A673 (cell line): ENCODE results near the gene UNC5A. TPM values are rescaled to one million over a fixed set of nuclear protein-coding genes. Genes with fewer than 3 reads are reported as not detected.

Experiments
- BruUV-seq: library from RNA; stranded (reverse); fragments of 400-500 nt; replicated peaks from 2 replicates; lab custom pipeline; 2021; lab: Mats Ljungman, UMichigan
- CTCF ChIA-PET: fragments of 300-600 bp; sonication (Branson Sonifier 250); formaldehyde crosslinking; loops from one replicate; lab custom pipeline; 2022; ENCODE audit warnings: antibody characterized with exemption; lab: Charles Lee
- POLR2A ChIA-PET: fragments of 300-600 bp; sonication (Branson Sonifier 250); formaldehyde crosslinking; loops from one replicate; lab custom pipeline; 2022; ENCODE audit warnings: antibody characterized with exemption; ENCODE audit not compliant: low non-redundant PET; lab: Charles Lee
- DNase-seq: peaks from one replicate; pipeline ENCODE4 v3.0.0-alpha.2; 2015; ENCODE audit warnings: low spot score
- H3K27ac ChIP-seq: fragments of 200-600 bp; sonication (generic); 2 replicates; pipeline ENCODE4 v1.5.1; 2016; ENCODE audit warnings: mixed run types, low read depth, mild to moderate bottlenecking, mixed read lengths, antibody characterized with exemption, low read length; ENCODE audit not compliant: poor library complexity, severe bottlenecking
- H3K27me3 ChIP-seq: fragments of 200-600 bp; sonication (generic); replicated peaks from 2 replicates; pipeline ENCODE4 v1.6.1; 2017; ENCODE audit warnings: mixed run types, low read depth, mild to moderate bottlenecking, mixed read lengths, antibody characterized with exemption, low read length; ENCODE audit not compliant: insufficient read depth, poor library complexity
- H3K36me3 ChIP-seq: fragments of 200-600 bp; sonication (generic); 2 replicates; pipeline ENCODE4 v1.6.1; 2016; ENCODE audit warnings: mixed run types, mild to moderate bottlenecking, mixed read lengths, antibody characterized with exemption, low read length; ENCODE audit not compliant: insufficient read depth, poor library complexity, severe bottlenecking
- H3K4me1 ChIP-seq: fragments of 200-600 bp; sonication (generic); 2 replicates; pipeline ENCODE4 v1.6.1; 2017; ENCODE audit warnings: mixed run types, mild to moderate bottlenecking, mixed read lengths, antibody characterized with exemption, low read length; ENCODE audit not compliant: insufficient read depth, poor library complexity, severe bottlenecking
- H3K4me3 ChIP-seq: fragments of 200-600 bp; sonication (generic); 2 replicates; pipeline ENCODE4 v1.5.1; 2016; ENCODE audit warnings: low read depth, mixed run types, mild to moderate bottlenecking, mixed read lengths, low read length; ENCODE audit not compliant: poor library complexity, severe bottlenecking
- H3K9me3 ChIP-seq: fragments of 200-600 bp; sonication (generic); 2 replicates; pipeline ENCODE4 v1.6.1; 2016; ENCODE audit warnings: mixed run types, low read depth, mild to moderate bottlenecking, mixed read lengths, antibody characterized with exemption, low read length; ENCODE audit not compliant: poor library complexity, severe bottlenecking
- EZH2 ChIP-seq: fragments of 200-600 bp; sonication (generic); IDR thresholded peaks from 2 replicates; pipeline ENCODE4 v1.6.1; 2017; ENCODE audit warnings: borderline replicate concordance, low read depth, mild to moderate bottlenecking, mixed read lengths, antibody characterized with exemption, low read length; ENCODE audit not compliant: poor library complexity, severe bottlenecking
- intact Hi-C: fragments of 100-400 bp; cut with micrococcal nuclease; formaldehyde crosslinking; loops from one replicate; pipeline ENCODE4 v1.10.0; 2022; ENCODE audit not compliant: unreplicated experiment
- total RNA-seq: library from RNA; stranded (reverse); gene quantifications from 2 replicates; pipeline ENCODE4 v1.2.3, GENCODE V29; 2021
- TF ChIP-seq, protein P1 (sequence below): fragments of 300-800, 200-600 bp; sonication (generic); conservative IDR thresholded peaks from 2 replicates; pipeline ENCODE4 v1.5.1; 2017; ENCODE audit warnings: low read depth, mild to moderate bottlenecking, antibody characterized with exemption, low read length, moderate library complexity, mixed read lengths

The UNC5A gene
- total RNA-seq, 1 experiment from 2014 or later, result 7.5 TPM

DNA sequence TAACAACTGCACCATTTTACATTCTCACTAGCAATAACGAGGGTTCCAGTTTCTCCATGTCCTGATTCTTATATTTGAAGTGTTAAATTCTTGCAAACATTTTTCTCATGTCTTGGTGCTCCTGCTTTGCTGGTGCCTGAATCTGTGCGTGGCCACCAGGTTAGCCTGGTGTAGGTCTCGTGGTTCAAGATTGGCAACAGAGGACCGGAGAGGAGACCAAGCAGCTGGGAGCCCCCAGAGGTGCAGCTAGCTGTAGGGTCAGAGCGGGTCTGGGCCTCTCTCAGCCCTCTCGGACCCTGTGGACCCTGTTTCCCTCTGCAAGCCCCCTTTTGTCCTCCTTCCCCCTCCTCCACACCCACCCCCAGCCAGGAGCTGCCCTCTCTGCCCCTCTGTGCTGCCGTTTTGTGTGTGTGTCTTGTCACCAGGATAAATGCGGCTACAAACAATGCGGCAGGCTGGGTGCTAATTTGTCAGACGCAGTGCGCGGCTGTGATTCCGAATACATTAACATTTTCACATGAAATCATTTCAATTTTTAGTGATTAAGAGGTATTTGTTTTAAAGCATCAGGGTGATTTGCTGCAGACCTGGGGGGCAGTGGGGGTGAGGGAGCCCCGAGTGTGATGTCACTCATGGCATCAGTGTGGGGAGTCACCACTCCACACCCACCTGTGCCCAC is 17.5 kb downstream of the UNC5A start:
- no TSS peak for BruUV-seq
- no peak overlapping the region for H3K4me3 ChIP-seq
- H3K9me3 ChIP-seq, result no peaks in the 10 kb centered on the region
- H3K27ac ChIP-seq, result no peak overlapping the region
- H3K4me1 ChIP-seq, result no peaks in the 10 kb centered on the region
- intact Hi-C loops, result no loop called here
- H3K36me3 ChIP-seq, result no peaks in the 10 kb centered on the region
- no peak for DNase-seq
- H3K27me3 ChIP-seq, result no peaks in the 10 kb centered on the region
- ChIA-PET POLR2A (no interaction called here), CTCF (no interaction called here)
- TF ChIP-seq, protein P1, sequence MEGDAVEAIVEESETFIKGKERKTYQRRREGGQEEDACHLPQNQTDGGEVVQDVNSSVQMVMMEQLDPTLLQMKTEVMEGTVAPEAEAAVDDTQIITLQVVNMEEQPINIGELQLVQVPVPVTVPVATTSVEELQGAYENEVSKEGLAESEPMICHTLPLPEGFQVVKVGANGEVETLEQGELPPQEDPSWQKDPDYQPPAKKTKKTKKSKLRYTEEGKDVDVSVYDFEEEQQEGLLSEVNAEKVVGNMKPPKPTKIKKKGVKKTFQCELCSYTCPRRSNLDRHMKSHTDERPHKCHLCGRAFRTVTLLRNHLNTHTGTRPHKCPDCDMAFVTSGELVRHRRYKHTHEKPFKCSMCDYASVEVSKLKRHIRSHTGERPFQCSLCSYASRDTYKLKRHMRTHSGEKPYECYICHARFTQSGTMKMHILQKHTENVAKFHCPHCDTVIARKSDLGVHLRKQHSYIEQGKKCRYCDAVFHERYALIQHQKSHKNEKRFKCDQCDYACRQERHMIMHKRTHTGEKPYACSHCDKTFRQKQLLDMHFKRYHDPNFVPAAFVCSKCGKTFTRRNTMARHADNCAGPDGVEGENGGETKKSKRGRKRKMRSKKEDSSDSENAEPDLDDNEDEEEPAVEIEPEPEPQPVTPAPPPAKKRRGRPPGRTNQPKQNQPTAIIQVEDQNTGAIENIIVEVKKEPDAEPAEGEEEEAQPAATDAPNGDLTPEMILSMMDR, result no peak
- TF ChIP-seq EZH2, result no peak

DNA sequence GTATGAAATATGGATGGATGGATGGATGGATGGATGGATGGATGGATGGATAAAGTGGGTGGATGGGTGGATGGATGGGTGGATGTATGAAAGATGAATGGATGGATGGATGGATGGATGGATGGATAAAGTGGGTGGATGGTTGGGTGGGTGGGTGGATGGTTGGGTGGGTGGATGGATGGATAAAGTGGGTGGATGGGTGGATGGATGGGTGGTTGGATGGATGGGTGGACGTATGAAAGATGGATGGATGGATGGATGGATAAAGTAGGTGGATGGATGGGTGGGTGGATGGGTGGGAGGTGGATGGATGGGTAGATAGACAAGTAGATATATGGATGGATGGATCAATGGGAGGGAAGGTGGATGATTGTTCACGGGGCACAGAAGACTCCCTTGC is 19.0 kb downstream of the UNC5A start:
- DNase-seq, result no peak
- CTCF ChIA-PET, result no interaction called here
- no peaks in the 10 kb centered on the region for H3K4me1 ChIP-seq
- intact Hi-C loops, result no loop called here
- POLR2A ChIA-PET, result no interaction called here
- no peak overlapping the region for H3K27ac ChIP-seq
- no peak for TF ChIP-seq EZH2
- TF ChIP-seq, protein P1, result no peak
- H3K9me3 ChIP-seq, result no peaks in the 10 kb centered on the region
- BruUV-seq, result no TSS peak
- no peaks in the 10 kb centered on the region for H3K36me3 ChIP-seq
- H3K4me3 ChIP-seq, result no peak overlapping the region
- no peaks in the 10 kb centered on the region for H3K27me3 ChIP-seq

DNA sequence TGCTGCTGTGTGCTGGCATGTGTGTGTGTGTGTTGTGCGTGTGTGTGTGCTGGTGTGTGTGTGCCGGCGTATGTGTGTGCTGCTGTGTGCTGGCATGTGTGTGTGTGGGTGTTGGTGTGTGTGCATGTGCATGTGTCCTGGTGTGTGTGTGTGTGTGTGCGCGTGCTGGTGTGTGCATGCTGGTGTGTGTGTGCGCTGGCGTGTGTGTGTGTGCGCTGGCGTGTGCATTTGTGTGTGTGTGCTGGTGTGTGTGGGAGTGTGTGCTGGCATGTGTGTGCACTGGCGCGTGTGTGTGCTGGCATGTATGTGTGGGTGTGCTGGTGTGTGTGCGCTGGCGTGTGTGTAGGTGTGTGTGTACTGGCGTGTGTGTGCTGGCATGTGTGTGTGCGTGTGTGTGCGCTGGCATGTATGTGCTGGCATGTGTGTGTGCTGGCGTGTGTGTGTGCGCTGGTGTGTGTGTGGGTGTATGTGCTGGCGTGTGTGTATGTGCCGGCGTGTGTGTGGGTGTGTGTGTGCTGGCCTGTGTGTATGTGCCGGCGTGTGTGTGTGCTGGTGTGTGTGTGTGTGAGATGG is 20.1 kb downstream of the UNC5A start:
- H3K36me3 ChIP-seq, result no peaks in the 10 kb centered on the region
- DNase-seq, result no peak
- ChIA-PET CTCF (no interaction called here), POLR2A (no interaction called here)
- TF ChIP-seq, protein P1, result no peak
- TF ChIP-seq EZH2, result no peak
- H3K9me3 ChIP-seq, result no peaks in the 10 kb centered on the region
- H3K27ac ChIP-seq, result no peak overlapping the region
- H3K4me3 ChIP-seq, result no peak overlapping the region
- intact Hi-C loops, result no loop called here
- H3K4me1 ChIP-seq, result no peaks in the 10 kb centered on the region
- no peaks in the 10 kb centered on the region for H3K27me3 ChIP-seq
- BruUV-seq, result no TSS peak
